ENCODE results near the gene PRPF18. TPM values are rescaled to one million over a fixed set of nuclear protein-coding genes. Genes with fewer than 3 reads are reported as not detected.

Gene PRPF18
- total RNA-seq, 1 experiment from 2014 or later = 13.4 TPM

DNA sequence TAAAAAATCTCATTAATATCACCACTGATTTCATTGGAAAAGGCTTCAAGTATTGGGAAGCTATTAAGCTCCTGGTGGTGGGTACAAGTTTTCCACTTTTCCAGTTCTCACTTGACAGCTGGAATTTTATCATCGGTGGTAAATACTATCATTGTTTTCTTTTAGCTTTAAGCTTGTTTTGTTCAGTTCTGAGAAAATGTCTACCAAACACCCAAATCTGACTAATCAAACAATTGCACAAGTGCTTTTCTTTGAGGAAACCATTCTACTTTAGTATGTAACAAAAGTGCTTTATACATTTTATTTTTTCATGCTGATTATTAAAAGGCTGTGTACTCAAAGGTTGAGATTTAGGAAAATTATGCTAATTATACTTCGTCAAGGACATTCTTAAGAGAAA, 7.9 kb downstream of the PRPF18 start:
- ATAC-seq (no peak), DNase-seq (ENCODE audit: low spot score) (no peak)
- ChIA-PET POLR2A (no interaction called here), CTCF (no interaction called here)
- Mint-ChIP-seq H3K27ac (no peak overlapping the region), H3K9me3 (no peaks in the 10 kb centered on the region), H3K4me1 (no peaks in the 10 kb centered on the region), H3K4me3 (no peak overlapping the region), H3K36me3 (no peaks in the 10 kb centered on the region), H3K27me3 (ENCODE audit: low read depth) (no peaks in the 10 kb centered on the region)
- TF ChIP-seq GABPB1 (CRISPR knock-in tag; IDR thresholded peaks at IDR 0.05) (no peak), ZNF317 (CRISPR knock-in tag; IDR thresholded peaks at IDR 0.05; ENCODE audit: borderline replicate concordance, low read depth) (no peak), CDX4 (CRISPR knock-in tag; IDR thresholded peaks at IDR 0.05; ENCODE audit: borderline replicate concordance) (no peak), JUN (CRISPR knock-in tag; IDR thresholded peaks at IDR 0.05) (no peak), FOXK1 (CRISPR knock-in tag; IDR thresholded peaks at IDR 0.05) (no peak), RELA (CRISPR knock-in tag; IDR thresholded peaks at IDR 0.05; ENCODE audit: borderline replicate concordance) (no peak), AFF4 (CRISPR knock-in tag; IDR thresholded peaks at IDR 0.05; ENCODE audit: borderline replicate concordance) (no peak), MYBL2 (CRISPR knock-in tag; IDR thresholded peaks at IDR 0.05) (no peak), PRRX2 (CRISPR knock-in tag; IDR thresholded peaks at IDR 0.05) (no peak), CREM (CRISPR knock-in tag; IDR thresholded peaks at IDR 0.05) (no peak), ZNF671 (CRISPR knock-in tag; IDR thresholded peaks at IDR 0.05) (no peak), TEAD1 (CRISPR knock-in tag; IDR thresholded peaks at IDR 0.05) (no peak), ELF4 (CRISPR knock-in tag; IDR thresholded peaks at IDR 0.05; ENCODE audit: low read depth) (no peak)
- TF ChIP-seq, protein P1, sequence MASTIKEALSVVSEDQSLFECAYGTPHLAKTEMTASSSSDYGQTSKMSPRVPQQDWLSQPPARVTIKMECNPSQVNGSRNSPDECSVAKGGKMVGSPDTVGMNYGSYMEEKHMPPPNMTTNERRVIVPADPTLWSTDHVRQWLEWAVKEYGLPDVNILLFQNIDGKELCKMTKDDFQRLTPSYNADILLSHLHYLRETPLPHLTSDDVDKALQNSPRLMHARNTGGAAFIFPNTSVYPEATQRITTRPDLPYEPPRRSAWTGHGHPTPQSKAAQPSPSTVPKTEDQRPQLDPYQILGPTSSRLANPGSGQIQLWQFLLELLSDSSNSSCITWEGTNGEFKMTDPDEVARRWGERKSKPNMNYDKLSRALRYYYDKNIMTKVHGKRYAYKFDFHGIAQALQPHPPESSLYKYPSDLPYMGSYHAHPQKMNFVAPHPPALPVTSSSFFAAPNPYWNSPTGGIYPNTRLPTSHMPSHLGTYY (CRISPR knock-in tag; IDR thresholded peaks at IDR 0.05) = no peak
- TF ChIP-seq, protein P2, sequence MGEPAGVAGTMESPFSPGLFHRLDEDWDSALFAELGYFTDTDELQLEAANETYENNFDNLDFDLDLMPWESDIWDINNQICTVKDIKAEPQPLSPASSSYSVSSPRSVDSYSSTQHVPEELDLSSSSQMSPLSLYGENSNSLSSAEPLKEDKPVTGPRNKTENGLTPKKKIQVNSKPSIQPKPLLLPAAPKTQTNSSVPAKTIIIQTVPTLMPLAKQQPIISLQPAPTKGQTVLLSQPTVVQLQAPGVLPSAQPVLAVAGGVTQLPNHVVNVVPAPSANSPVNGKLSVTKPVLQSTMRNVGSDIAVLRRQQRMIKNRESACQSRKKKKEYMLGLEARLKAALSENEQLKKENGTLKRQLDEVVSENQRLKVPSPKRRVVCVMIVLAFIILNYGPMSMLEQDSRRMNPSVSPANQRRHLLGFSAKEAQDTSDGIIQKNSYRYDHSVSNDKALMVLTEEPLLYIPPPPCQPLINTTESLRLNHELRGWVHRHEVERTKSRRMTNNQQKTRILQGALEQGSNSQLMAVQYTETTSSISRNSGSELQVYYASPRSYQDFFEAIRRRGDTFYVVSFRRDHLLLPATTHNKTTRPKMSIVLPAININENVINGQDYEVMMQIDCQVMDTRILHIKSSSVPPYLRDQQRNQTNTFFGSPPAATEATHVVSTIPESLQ (CRISPR knock-in tag; IDR thresholded peaks at IDR 0.05) = no peak
- TF ChIP-seq, protein P3, sequence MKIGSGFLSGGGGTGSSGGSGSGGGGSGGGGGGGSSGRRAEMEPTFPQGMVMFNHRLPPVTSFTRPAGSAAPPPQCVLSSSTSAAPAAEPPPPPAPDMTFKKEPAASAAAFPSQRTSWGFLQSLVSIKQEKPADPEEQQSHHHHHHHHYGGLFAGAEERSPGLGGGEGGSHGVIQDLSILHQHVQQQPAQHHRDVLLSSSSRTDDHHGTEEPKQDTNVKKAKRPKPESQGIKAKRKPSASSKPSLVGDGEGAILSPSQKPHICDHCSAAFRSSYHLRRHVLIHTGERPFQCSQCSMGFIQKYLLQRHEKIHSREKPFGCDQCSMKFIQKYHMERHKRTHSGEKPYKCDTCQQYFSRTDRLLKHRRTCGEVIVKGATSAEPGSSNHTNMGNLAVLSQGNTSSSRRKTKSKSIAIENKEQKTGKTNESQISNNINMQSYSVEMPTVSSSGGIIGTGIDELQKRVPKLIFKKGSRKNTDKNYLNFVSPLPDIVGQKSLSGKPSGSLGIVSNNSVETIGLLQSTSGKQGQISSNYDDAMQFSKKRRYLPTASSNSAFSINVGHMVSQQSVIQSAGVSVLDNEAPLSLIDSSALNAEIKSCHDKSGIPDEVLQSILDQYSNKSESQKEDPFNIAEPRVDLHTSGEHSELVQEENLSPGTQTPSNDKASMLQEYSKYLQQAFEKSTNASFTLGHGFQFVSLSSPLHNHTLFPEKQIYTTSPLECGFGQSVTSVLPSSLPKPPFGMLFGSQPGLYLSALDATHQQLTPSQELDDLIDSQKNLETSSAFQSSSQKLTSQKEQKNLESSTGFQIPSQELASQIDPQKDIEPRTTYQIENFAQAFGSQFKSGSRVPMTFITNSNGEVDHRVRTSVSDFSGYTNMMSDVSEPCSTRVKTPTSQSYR (CRISPR knock-in tag; IDR thresholded peaks at IDR 0.05) = no peak

DNA sequence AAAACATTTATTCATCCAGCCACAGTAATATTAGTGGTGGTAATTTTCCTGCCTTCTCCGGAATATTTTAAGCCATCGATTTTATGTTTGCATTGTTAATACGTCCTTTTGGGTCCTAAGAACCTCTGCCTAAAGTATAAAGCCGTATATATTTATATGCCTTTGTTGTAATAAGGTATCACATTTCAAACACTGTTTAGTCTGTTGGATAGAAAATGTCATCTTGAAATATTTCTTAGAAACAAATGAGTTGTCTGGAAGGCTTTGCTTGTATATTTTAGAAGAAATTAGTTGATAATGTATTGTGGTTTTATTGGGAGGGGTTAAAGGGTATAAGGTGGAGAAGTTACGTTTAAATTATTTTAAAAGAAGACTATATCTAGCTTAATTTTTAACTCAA, 11.1 kb downstream of the PRPF18 start:
- no peak overlapping the region for H3K27ac Mint-ChIP-seq
- ATAC-seq (no peak), DNase-seq (ENCODE audit: low spot score) (no peak)
- H3K36me3 Mint-ChIP-seq = no peaks in the 10 kb centered on the region; the same call in 1 of the 2 replicates
- POLR2A ChIA-PET = no interaction called here
- no peaks in the 10 kb centered on the region for H3K9me3 Mint-ChIP-seq
- H3K4me3 Mint-ChIP-seq = no peak overlapping the region
- no peaks in the 10 kb centered on the region for H3K27me3 Mint-ChIP-seq (ENCODE audit: low read depth)
- no peaks in the 10 kb centered on the region for H3K4me1 Mint-ChIP-seq
- CTCF ChIA-PET = no interaction called here
- TF ChIP-seq ZNF671 (CRISPR knock-in tag; IDR thresholded peaks at IDR 0.05) (no peak), NR3C1 (CRISPR knock-in tag; conservative IDR thresholded peaks at IDR 0.05; ENCODE audit: low read depth) (no peak), NR2C2 (CRISPR knock-in tag; IDR thresholded peaks at IDR 0.05) (no peak), ZNF317 (CRISPR knock-in tag; IDR thresholded peaks at IDR 0.05; ENCODE audit: borderline replicate concordance, low read depth) (no peak), ZNF512 (CRISPR knock-in tag; IDR thresholded peaks at IDR 0.05; ENCODE audit: borderline replicate concordance) (no peak), KAT7 (CRISPR knock-in tag; IDR thresholded peaks at IDR 0.05; ENCODE audit: borderline replicate concordance) (no peak), ZSCAN18 (CRISPR knock-in tag; IDR thresholded peaks at IDR 0.05) (no peak)
- TF ChIP-seq, protein P4, sequence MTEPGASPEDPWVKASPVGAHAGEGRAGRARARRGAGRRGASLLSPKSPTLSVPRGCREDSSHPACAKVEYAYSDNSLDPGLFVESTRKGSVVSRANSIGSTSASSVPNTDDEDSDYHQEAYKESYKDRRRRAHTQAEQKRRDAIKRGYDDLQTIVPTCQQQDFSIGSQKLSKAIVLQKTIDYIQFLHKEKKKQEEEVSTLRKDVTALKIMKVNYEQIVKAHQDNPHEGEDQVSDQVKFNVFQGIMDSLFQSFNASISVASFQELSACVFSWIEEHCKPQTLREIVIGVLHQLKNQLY (CRISPR knock-in tag; IDR thresholded peaks at IDR 0.05) = no peak
